Liver (tissue), 3 donors: ENCODE measurements around the gene PRKAR1B.

ENCODE experiments used
- ATF3 ChIP-seq: IDR thresholded peaks from 2 replicates; pipeline ENCODE4 v1.6.1; 2016; ENCODE audit warnings: antibody characterized with exemption
- RXRA ChIP-seq, 2 donors: IDR thresholded peaks; 2 replicates each; pipeline ENCODE4 v1.6.1; 2017 to 2018; ENCODE audit warnings: antibody characterized with exemption in 2 of 2, mild to moderate bottlenecking in 1 of 2
- TF ChIP-seq, protein P1 (sequence below): fragments of 150-350 bp; IDR thresholded peaks from 2 replicates; pipeline ENCODE4 v1.5.1; 2017; ENCODE audit warnings: improper control_type of control experiment, low read depth, low read length; ENCODE audit not compliant: missing input control
- donor health status: healthy.
- donor health status: healthy.

DNA sequence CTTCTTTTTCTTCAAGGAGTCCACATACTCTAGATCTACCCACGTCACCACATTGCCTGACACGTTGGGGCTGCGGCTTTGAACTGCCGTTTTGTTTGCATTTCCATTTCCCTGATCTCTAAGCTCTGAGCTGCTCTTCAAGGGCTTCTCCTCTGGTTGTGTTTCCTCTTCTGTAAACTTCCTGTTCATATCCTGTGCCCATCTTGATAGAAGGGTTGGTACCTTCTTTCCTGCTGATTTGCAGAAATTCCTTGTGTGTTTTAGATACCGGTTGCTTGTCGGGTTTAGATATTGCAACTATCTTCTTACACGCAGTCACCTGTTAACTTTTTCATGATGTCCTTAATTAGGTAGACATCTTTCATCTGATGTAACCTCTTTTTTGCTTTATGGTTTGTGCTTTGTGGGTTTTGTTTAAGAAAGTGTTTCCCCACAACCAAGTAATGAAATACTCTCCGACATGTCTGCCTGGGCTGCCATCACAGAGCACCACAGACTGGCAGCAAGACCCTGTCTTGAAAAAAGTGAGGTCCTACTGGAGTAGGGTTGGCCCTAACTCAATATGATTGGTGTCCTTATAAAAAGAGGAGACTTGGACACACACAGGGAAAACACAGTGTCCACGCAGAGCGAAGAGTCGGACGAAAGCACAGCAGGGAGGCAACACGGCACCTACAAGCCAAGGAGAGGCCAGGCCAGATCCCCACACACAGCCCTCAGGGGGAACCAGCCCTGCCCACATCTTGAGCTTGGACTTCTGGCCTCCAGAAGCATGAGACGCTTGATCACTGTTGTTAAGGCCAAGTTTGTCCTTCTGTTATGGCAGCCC, 108.3 kb downstream of the PRKAR1B start:
- TF ChIP-seq, protein P1, sequence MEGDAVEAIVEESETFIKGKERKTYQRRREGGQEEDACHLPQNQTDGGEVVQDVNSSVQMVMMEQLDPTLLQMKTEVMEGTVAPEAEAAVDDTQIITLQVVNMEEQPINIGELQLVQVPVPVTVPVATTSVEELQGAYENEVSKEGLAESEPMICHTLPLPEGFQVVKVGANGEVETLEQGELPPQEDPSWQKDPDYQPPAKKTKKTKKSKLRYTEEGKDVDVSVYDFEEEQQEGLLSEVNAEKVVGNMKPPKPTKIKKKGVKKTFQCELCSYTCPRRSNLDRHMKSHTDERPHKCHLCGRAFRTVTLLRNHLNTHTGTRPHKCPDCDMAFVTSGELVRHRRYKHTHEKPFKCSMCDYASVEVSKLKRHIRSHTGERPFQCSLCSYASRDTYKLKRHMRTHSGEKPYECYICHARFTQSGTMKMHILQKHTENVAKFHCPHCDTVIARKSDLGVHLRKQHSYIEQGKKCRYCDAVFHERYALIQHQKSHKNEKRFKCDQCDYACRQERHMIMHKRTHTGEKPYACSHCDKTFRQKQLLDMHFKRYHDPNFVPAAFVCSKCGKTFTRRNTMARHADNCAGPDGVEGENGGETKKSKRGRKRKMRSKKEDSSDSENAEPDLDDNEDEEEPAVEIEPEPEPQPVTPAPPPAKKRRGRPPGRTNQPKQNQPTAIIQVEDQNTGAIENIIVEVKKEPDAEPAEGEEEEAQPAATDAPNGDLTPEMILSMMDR: no peak
- TF ChIP-seq RXRA (IDR thresholded peaks at IDR 0.05) (no peak), ATF3 (no peak)
